GM18907 (cell line): Measurements from ENCODE around the gene FAF1.
"Not testable (repeated sequence)": the region's sequence is repeated elsewhere in the genome, so short reads cannot be mapped to it uniquely, and the experiment has no call there.

Source experiments
- ATAC-seq: cut with Tn5 transposase; IDR thresholded peaks from one replicate; pipeline ENCODE4 v1.9.1; 2021; ENCODE audit warnings: mild to moderate bottlenecking, moderate library complexity; ENCODE audit not compliant: unreplicated experiment

FAF1 gene

DNA sequence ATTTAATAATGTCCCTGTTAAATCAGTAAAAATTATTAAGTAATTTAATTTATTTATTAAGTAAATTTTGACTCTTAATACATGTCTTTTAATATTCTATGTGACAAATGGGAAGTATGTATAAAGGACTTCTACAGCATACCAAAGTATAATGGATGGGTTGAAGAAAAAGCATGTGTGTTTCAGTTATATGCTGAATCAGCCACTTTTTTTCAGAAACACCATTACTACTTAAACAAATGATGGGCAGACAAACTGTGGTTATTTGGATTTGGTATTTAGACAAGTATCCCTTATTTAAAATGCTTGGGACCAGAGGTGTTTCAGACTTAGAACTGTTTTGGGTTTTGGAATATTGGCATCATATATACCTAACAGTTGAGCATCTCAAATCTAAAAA lies 360.5 kb downstream of the FAF1 start:
- ATAC-seq: no peak

GRCh38 chr1:50595874-50596273 lies 364.2 kb downstream of the FAF1 start:
- no peak for ATAC-seq

- no peak for ATAC-seq
Measured at GRCh38 chr1:50593515-50593914, 366.6 kb downstream of the FAF1 start.

GRCh38 chr1:50591598-50591997 lies 368.5 kb downstream of the FAF1 start:
- ATAC-seq: no peak

DNA sequence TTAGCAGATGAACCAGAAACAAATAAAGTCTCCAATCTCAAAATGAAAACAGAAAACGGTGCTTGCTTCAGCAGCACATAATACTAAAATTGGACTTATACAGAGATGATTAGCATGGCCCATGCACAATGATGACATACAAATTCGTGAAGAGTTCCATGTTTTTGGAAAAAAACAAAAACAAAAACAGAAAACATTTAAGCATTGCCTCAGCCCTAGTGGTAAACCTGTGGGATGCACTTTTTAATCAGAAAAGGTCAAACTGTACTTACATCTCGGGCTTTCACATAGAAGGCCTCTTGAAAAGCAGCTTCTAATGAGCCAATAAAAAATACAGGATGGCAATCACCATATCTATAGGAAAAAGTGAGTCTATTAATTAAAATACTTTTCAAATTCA lies 377.7 kb downstream of the FAF1 start:
- no peak for ATAC-seq

DNA sequence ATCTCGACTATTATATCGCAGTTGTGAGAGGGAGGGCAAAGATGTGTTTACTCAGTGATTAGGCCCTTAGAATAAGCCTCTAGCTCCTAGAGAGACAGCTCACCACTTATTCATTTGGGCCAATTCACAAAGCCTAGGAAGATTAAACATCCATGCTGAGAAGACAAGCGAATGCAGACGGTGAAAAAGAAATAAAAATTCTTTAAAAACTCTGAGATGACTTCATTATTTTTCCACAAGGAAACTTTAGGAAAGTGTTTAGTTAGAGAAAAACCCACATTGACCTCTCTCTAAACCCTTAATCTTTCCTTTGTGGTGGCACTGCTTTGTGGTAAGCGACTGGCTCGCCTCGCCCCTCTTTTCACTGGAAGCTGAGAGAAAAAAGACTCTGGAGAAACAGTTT lies 390.0 kb downstream of the FAF1 start:
- no peak for ATAC-seq

DNA sequence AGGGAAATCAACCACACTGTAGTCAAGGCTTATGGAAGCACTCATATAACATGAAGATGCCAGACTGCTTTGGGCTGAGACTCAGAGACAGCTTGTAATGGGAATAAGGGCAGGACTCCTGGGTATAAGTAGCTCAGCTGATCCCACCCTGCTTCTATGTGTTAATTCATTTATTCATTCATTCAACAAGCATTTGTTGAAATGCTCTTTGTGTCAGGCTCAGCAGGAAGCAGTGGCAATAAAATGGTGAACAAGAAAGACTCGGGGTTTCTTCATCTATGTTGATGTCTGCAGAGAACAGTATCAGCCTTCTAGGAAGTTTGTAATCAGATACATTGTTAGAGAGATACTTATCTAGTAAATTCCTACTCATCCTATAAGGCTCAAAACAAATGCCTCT lies 391.3 kb downstream of the FAF1 start:
- ATAC-seq: no peak

GRCh38 chr1:50566405-50566804 lies 393.7 kb downstream of the FAF1 start:
- no peak for ATAC-seq

- no peak for ATAC-seq
Measured at GRCh38 chr1:50564417-50564816, 395.6 kb downstream of the FAF1 start.

GRCh38 chr1:50562106-50562505 lies 398.0 kb downstream of the FAF1 start:
- ATAC-seq: no peak

GRCh38 chr1:50559421-50559820 lies 400.6 kb downstream of the FAF1 start:
- ATAC-seq: no peak

DNA sequence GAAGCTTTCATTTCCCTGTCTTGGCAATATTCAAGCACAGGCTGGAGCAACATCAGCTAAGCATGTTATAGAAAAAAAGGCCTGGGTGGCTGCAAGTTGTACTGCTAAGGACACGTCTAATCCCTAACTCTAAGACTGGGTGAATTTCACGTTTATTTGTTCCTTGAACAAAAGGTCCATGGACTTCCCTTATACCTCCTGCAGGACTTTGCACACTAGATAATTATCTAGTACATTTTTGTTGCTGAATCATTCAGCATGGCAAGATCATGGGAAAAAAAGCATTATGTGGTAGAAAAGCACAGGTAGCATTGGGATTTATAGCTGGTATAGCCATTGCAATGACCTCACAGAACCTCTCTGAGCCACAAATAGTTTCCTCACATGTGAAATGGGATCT lies 406.1 kb downstream of the FAF1 start:
- no peak for ATAC-seq

- ATAC-seq: no peak
Measured at GRCh38 chr1:50548243-50548642, 411.8 kb downstream of the FAF1 start.

DNA sequence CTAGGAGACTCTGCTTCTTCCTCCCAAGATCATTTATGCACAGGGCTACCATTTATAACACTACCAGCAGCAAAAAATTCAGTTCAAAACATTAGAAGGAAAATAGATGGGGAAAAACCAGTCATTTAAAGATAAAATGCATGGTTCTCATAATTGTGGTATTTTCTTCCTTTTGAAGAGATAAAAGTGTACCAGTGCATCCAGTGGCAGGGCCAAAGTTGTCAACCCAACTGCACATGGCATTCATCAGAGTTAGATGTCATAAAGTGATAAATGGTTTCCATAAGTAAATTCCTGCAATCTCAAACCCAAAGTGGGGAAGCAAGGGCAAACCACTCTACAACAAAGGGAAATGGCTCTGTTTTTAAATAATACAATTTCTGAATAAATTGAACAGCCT lies 417.7 kb downstream of the FAF1 start:
- no peak for ATAC-seq

DNA sequence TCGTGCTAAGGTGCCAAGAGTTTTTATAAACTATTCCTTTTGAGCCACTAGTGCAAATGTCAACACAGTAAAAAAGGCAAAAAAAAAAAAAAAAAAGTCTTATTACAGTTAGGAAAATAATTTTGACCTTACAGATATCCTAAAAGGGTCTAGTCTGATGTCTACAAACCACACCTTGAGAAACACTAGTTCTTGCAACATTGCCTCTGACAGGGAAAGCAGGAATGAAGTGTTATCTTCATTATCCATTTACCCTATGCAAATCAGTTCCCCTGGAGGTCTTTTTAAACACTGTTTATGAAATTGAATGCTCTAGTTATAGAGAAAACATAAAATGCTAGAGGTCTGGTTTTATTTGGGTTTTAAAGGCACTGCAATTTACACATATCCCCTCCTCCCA lies 421.6 kb downstream of the FAF1 start:
- ATAC-seq: no peak

DNA sequence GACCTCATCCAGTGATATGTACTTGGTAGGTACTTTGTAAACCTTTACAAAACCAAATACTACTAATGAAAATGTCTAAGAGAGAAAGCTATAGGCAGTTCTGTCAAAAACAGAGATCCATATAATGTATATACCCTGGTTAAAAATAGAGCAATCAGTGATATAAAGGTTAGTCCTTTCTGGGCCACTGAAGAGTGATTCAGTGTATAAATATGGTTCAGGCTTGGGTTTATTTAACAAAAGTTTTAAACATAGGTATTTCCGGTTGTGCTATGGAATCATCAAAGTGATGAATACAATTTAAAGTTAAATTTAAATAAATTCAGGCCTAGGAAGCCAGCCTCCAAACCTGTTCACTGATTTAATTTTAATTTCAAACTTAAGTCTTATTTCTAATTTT lies 428.5 kb downstream of the FAF1 start:
- ATAC-seq: no peak

DNA sequence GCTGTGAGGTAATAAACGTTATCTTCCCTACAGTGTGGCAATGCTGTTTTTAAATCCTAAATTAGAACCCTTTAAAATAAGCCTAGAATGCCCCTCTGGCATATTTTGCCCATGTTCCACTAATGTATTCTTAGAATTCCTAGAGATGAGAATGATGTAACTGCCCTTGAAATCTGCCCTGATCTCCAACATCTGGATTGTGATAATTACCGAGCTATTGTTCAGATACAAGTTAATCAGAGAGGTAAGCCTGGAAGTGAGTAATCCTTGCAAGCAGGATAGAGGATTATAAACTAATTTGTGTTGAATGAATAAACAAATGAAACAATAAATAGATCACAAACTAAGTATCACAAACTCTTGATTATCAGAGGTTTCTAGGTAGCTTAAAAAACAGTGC lies 429.0 kb downstream of the FAF1 start:
- ATAC-seq: no peak

DNA sequence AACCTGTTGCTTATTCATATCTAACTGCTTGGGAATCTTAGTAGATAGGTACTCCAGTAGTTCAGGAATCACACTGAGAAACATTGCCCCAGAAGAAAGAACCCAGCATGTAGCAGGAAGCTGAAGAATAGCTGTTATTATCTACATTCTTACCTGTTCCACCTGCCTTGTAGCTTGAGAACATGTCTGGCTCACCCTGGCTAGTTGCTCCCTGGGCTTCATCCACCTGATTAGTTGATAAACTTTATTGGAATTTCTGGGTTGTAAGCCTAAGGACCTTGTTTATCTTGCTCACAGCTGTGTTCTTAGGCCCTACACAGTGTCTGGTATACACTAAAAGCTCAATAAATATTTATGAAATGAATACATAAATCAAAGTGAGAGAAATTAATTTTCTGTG lies 430.6 kb downstream of the FAF1 start:
- no peak for ATAC-seq

- not testable (repeated sequence) for ATAC-seq
Measured at GRCh38 chr1:50527987-50528320, 432.1 kb downstream of the FAF1 start.

DNA sequence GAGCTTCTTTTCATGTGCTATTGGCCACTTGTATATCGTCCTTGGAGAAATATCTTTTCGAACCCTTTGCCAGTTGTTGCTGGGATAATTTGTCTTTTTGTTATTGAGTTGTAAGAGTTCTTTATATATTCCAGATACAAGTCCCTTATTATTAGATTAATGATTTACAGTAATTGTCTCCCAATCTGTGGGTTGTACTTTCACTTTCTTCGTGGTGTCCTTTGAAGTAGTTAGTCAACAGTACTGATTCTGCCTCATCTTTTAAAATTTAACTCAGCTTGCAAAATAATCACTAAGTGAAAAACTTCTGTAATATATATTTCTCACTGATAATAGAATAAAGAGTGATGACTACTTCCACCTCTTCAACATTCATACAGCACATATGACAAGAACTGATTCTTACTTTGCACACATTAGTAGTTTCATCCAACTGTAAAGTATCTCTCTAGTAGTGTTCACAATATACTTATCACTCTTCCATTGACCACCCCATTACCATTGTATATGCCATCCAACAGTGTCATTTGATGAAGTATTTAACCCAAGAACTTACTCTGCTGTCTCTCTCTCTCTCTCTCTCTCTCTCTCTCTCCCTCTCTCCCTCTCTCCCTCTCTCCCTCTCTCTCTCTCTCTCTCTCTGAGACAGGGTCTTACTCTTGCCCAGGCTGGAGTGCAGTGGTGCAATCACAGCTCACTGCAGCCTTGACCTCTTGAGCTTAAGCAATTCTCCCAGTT lies 432.6 kb downstream of the FAF1 start:
- ATAC-seq: peak; percentile 79

- no peak for ATAC-seq
Measured at GRCh38 chr1:50526431-50526830, 433.6 kb downstream of the FAF1 start.

- no peak for ATAC-seq
Measured at GRCh38 chr1:50523548-50523947, 436.5 kb downstream of the FAF1 start.

- ATAC-seq: no peak
Measured at GRCh38 chr1:50522691-50523342, 437.2 kb downstream of the FAF1 start.
